Gastrocnemius medialis (tissue), 4 donors: ENCODE results near the gene MFAP5. TPM values are rescaled to one million over a fixed set of nuclear protein-coding genes. Genes with fewer than 3 reads are reported as not detected.

Experiments
- ATAC-seq, 2 donors: fragments of 150-250 bp; one replicate each; pipeline ENCODE4 v1.9.1; 2016
- DNase-seq, 2 donors: peaks; one replicate each; pipeline ENCODE4 v3.0.0-alpha.2; 2019
- H3K27ac ChIP-seq, 4 donors: fragments of 200-600 bp; sonication (generic); 1 replicate in 1 of 4; 2 replicates in 3 of 4; pipeline ENCODE4 v1.5.1; 2016 to 2018; ENCODE audit warnings: mild to moderate bottlenecking in 2 of 4, moderate library complexity in 1 of 4
- H3K27me3 ChIP-seq, 3 donors: fragments of 200-600 bp; sonication (generic) in 2 of 3; 1 replicate in 1 of 3; 2 replicates in 2 of 3; pipeline versions ENCODE4 v1.5.1 to v1.6.0; 2016 to 2019; ENCODE audit warnings: mild to moderate bottlenecking in 1 of 3, moderate library complexity in 1 of 3
- H3K36me3 ChIP-seq, 2 donors: fragments of 200-600 bp; sonication (generic) in 1 of 2; one replicate each; pipeline ENCODE4 v1.5.1; 2017 to 2018
- H3K4me1 ChIP-seq, 2 donors: fragments of 200-600 bp; sonication (generic) in 1 of 2; one replicate each; pipeline ENCODE4 v1.5.1; 2016 to 2017; ENCODE audit warnings: mild to moderate bottlenecking in 2 of 2
- H3K4me3 ChIP-seq, 4 donors: fragments of 200-600 bp; sonication (generic) in 3 of 4; 1 replicate in 1 of 4; 2 replicates in 3 of 4; pipeline ENCODE4 v1.5.1; 2016 to 2019; ENCODE audit warnings: mild to moderate bottlenecking in 2 of 4
- H3K9me3 ChIP-seq, 3 donors: fragments of 200-600 bp; sonication (generic) in 2 of 3; 1 replicate in 1 of 3; 2 replicates in 2 of 3; pipeline ENCODE4 v1.5.1; 2016 to 2019
- POLR2A ChIP-seq, 2 donors: fragments of 450-650 bp; IDR thresholded peaks; one replicate each; pipeline ENCODE4 v1.6.1; 2017; ENCODE audit warnings: antibody characterized with exemption in 2 of 2, mild to moderate bottlenecking in 2 of 2, moderate library complexity in 2 of 2
- in situ Hi-C, 4 donors: fragments of 200-750 bp; cut with MboI; loops; one replicate each; pipeline versions ENCODE4 v1.15.0 to v1.8.0; 2017; ENCODE audit warnings: low sequenced_read_pairs in 4 of 4
- intact Hi-C: fragments of 100-400 bp; cut with DNase I; formaldehyde crosslinking; loops from one replicate; pipeline ENCODE4 v1.15.1; 2023; ENCODE audit warnings: low total_unique reads
- total RNA-seq, 4 donors: library from RNA; depleted of rRNA; stranded (reverse); fragments of >200 nt; gene quantifications; one replicate each; pipeline versions ENCODE4 v1.1.0 to v1.2.3, GENCODE V29; 2016
- TF ChIP-seq, protein P1 (sequence below), 5 experiments: fragments of 450-650 bp in 3 of 5; fragments of 200-600 bp in 2 of 5; sonication (generic) in 2 of 5; IDR thresholded peaks in 4 of 5; conservative IDR thresholded peaks in 1 of 5; 1 replicate in 4 of 5; 2 replicates in 1 of 5; pipeline ENCODE4 v1.5.1; 2016 to 2019; ENCODE audit warnings: antibody characterized with exemption in 5 of 5, mild to moderate bottlenecking in 3 of 5, moderate library complexity in 3 of 5

Gene MFAP5, protein sequence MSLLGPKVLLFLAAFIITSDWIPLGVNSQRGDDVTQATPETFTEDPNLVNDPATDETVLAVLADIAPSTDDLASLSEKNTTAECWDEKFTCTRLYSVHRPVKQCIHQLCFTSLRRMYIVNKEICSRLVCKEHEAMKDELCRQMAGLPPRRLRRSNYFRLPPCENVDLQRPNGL
- 10 to 100 TPM; 31.1 to 78.2 (median 52.0) TPM for total RNA-seq

DNA sequence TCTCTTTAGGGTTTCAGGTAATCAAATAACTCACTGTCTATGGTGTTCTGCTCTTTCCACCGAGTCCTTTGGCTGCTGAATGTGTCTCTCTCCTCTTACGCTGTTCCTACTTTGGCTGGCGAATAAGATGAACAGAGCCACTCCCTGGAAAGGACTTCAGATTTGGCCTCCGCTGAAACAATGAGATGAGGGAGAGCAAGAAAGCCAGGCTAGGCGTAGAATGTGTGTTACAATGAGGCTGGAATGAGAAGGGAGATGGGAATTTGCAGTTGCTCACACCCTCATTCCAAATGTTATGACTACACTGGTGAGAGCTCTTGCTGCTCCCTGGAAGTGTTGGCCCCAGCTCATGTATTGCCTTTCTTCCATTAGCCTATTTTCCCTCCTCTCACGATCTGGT lies at the start of gene MFAP5:
TSS of gene MFAP5 (minus strand) at position 234 of the 400 bp plus-strand sequence. CDS start 722 bp downstream, outside the sequence.
- TF ChIP-seq POLR2A (IDR thresholded peaks at IDR 0.05), result peak in 1 of 2 donors; percentile 31
- TF ChIP-seq, protein P1, sequence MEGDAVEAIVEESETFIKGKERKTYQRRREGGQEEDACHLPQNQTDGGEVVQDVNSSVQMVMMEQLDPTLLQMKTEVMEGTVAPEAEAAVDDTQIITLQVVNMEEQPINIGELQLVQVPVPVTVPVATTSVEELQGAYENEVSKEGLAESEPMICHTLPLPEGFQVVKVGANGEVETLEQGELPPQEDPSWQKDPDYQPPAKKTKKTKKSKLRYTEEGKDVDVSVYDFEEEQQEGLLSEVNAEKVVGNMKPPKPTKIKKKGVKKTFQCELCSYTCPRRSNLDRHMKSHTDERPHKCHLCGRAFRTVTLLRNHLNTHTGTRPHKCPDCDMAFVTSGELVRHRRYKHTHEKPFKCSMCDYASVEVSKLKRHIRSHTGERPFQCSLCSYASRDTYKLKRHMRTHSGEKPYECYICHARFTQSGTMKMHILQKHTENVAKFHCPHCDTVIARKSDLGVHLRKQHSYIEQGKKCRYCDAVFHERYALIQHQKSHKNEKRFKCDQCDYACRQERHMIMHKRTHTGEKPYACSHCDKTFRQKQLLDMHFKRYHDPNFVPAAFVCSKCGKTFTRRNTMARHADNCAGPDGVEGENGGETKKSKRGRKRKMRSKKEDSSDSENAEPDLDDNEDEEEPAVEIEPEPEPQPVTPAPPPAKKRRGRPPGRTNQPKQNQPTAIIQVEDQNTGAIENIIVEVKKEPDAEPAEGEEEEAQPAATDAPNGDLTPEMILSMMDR (IDR thresholded peaks at IDR 0.05 in 4 of 5, conservative IDR thresholded peaks at IDR 0.05 in 1 of 5), result no peak
- intact Hi-C loops, result no loop called here
- DNase-seq (peak in 1 of 2 donors; percentile 51), ATAC-seq (peak; percentile 65)
- H3K4me1 ChIP-seq, result no peaks in the 10 kb centered on the region
- no peaks in the 10 kb centered on the region for H3K36me3 ChIP-seq
- in situ Hi-C loops, result no loop called here
- H3K27me3 ChIP-seq, result no peaks in the 10 kb centered on the region
- peak within 1 kb of the TSS in 3 of 4 donors; percentile 4 to 28 (median 25) for H3K4me3 ChIP-seq
- H3K9me3 ChIP-seq, result no peaks in the 10 kb centered on the region
- H3K27ac ChIP-seq, result peak within 1 kb of the TSS; percentile 51 to 61 (median 54)

DNA sequence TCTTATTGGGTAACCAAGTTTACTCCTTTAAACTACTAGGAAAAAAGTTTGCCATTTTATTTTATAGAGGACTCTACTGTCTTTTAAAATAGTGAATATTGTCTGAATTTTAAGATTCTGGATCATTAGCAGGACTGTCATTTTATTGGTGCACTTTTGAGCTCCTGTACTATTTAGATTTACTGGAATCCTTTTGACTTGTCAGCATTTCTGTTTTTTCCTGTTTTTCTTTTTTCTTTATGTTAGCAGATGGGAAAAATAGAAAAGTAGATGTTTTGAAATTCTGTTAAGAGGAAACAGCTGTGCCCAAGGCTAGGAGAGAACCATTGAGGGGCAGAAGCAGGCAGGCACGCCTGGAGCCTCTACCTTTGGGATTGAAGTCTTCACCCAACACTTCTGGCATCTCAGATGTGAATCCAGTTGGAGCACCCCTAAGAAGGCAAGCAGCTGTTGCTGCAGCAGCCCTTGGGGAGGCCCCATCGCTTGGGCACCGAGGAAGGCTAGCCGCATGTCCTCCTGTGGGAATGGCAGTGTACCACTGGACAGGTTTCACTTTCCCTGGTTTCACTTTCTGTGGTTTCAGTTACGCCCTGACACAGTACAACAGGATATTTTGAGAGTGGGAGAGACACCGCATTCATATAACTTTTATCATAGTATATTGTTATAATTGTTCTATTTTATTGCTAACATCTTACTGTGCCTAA lies 46.7 kb upstream of the MFAP5 start:
- Histone ChIP-seq H3K4me3 (peak overlapping the region; percentile 22 to 51 (median 39)), H3K27me3 (no peaks in the 10 kb centered on the region), H3K4me1 (peaks cover 11 to 16% of the 10 kb centered on the region in 2 donors), H3K27ac (peak overlapping the region; percentile 19 to 70 (median 62)), H3K36me3 (peaks cover 0 to 1% of the 10 kb centered on the region in 2 donors), H3K9me3 (no peaks in the 10 kb centered on the region)
- peak in 1 of 2 donors; percentile 23 for DNase-seq
- intact Hi-C loops, result no loop called here
- no peak for TF ChIP-seq POLR2A (IDR thresholded peaks at IDR 0.05)
- TF ChIP-seq, protein P1 (IDR thresholded peaks at IDR 0.05 in 4 of 5, conservative IDR thresholded peaks at IDR 0.05 in 1 of 5), result no peak
- in situ Hi-C loops, result no loop called here
- ATAC-seq, result peak; percentile 81 to 96

DNA sequence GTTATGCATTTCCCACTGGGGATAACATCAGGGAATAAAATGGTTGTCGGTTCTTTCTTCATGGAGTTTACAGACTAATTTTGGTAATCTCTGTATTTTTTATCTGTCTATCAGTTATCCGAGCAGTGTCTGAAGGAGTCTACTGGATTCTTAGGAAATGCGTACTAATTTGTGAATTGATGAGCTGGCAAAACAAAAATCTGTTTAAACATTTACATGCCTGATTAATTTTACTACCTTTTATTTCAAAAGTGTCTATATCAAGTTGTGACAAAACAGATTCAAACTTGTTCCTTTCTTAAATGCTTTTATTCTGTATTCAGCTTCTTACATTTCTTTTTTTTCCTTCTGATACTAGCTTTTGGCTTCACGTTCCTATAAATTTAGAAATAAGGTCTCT lies 39.5 kb upstream of the MFAP5 start:
- TF ChIP-seq POLR2A (IDR thresholded peaks at IDR 0.05), result no peak
- TF ChIP-seq, protein P1 (IDR thresholded peaks at IDR 0.05 in 4 of 5, conservative IDR thresholded peaks at IDR 0.05 in 1 of 5), result no peak
- Histone ChIP-seq H3K9me3 (no peaks in the 10 kb centered on the region), H3K36me3 (peaks cover 0 to 10% of the 10 kb centered on the region in 2 donors), H3K4me1 (peaks cover 5 to 6% of the 10 kb centered on the region in 2 donors), H3K4me3 (no peak overlapping the region), H3K27me3 (no peaks in the 10 kb centered on the region), H3K27ac (no peak overlapping the region)
- intact Hi-C loops (no loop called here), in situ Hi-C loops (no loop called here)
- ATAC-seq (no peak), DNase-seq (no peak)

DNA sequence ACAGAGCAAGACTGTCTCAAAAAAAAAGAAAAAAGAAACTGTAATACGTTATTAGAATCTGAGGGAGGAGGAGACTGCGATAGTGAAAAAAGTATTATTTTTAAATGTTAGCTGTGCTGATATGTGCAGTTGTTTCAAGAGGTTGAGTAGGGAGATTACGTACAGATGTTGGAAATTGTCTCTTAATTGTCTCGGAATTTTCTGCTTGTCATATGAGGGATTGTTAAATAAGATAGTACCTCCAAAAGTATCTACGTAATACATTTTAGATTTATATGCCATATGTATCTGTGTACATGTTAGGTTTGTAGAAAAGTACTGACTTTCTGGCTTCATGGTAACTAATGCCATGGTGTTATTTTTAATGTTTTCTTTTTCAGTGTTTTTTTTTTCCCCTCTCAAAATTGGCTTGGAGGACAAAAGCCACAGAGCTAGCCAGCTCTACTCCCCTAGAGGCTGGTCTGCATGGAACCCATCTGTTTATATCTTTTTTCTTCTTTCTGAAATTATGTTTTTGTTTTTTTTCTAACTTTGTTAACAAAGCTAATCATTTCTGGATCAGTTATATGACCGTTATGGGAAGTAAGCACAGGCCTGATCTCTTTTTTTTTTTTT lies 38.5 kb upstream of the MFAP5 start:
- Histone ChIP-seq H3K27ac (peak overlapping the region in 2 of 4 donors; percentile 3 to 23), H3K4me3 (no peak overlapping the region), H3K36me3 (peaks cover 0 to 10% of the 10 kb centered on the region in 2 donors), H3K27me3 (no peaks in the 10 kb centered on the region), H3K9me3 (no peaks in the 10 kb centered on the region), H3K4me1 (peaks cover 14 to 15% of the 10 kb centered on the region in 2 donors)
- DNase-seq (no peak), ATAC-seq (no peak)
- intact Hi-C loops, result no loop called here
- in situ Hi-C loops, result no loop called here
- TF ChIP-seq POLR2A (IDR thresholded peaks at IDR 0.05), result no peak
- TF ChIP-seq, protein P1 (IDR thresholded peaks at IDR 0.05 in 4 of 5, conservative IDR thresholded peaks at IDR 0.05 in 1 of 5), result no peak
